Stomach (tissue), 4 donors: Measurements from ENCODE around the gene SCOC.

Experiments
- CTCF ChIP-seq, 7 experiments: fragments of 450-650 bp in 4 of 7; fragments of 200-600 bp in 3 of 7; sonication (generic) in 3 of 7; IDR thresholded peaks; one replicate each; pipeline ENCODE4 v1.5.1; 2016 to 2019; ENCODE audit warnings: antibody characterized with exemption in 7 of 7, control low read depth in 2 of 7, mild to moderate bottlenecking in 1 of 7
- EP300 ChIP-seq: sonication (generic); formaldehyde crosslinking; IDR thresholded peaks from one replicate; pipeline ENCODE4 v1.6.1; 2017; ENCODE audit warnings: antibody characterized with exemption
- POLR2A ChIP-seq, 4 donors: fragments of 450-650 bp; IDR thresholded peaks; one replicate each; pipeline ENCODE4 v1.6.1; 2016; ENCODE audit warnings: antibody characterized with exemption in 4 of 4, control low read depth in 2 of 4, mild to moderate bottlenecking in 1 of 4, moderate library complexity in 1 of 4
- POLR2AphosphoS5 ChIP-seq, 3 donors: sonication (generic); formaldehyde crosslinking; IDR thresholded peaks; one replicate each; pipeline ENCODE4 v1.6.1; 2016; ENCODE audit warnings: antibody characterized with exemption in 3 of 3

DNA sequence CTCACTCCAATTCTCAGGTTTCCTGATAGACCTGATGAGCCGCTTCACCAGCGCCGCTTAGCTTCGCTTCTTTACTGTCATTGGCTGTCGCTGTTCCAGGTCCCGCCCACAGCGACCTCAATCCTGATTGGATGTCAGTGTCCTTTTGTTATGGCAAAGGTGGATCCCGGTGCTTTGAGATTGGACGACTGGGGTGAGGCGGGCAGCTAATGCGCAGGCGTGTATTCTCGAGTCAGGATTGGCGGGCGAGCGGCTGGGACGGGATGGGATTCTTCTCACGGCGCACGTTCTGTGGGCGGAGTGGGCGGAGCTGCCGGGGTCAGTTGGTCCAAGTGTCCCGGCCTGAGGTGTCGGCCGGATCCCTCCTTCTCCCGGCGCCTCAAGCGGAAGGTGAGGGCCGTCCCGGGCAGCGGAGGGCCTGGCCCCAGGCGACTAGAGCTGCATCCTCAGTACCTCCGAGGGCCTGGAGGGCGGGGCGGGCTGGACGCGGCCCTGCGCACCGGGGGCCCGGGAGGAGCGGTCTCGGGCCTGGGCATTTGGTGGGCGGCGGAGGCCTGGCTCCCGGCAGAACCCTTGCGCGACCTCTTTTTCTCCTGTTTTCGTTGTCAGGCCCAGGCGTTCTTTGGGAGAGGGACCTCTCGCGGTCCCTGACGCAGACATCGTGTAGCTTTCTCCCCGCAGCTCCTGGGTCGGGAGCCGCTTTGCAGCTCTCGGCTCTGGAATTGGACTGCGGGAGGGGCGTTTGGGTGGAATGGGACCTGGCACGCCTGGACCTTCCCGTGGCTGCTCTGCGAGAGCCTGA is at the start of gene SCOC:
- TF ChIP-seq POLR2A (IDR thresholded peaks at IDR 0.05) (no peak), CTCF (IDR thresholded peaks at IDR 0.05) (peak in 1 of 7 experiments; percentile 1), POLR2AphosphoS5 (IDR thresholded peaks at IDR 0.05) (peak; percentile 32 to 72 (median 52)), EP300 (no peak)
